ENCODE measurements around the gene RAB11FIP4.

RAB11FIP4 gene

DNA sequence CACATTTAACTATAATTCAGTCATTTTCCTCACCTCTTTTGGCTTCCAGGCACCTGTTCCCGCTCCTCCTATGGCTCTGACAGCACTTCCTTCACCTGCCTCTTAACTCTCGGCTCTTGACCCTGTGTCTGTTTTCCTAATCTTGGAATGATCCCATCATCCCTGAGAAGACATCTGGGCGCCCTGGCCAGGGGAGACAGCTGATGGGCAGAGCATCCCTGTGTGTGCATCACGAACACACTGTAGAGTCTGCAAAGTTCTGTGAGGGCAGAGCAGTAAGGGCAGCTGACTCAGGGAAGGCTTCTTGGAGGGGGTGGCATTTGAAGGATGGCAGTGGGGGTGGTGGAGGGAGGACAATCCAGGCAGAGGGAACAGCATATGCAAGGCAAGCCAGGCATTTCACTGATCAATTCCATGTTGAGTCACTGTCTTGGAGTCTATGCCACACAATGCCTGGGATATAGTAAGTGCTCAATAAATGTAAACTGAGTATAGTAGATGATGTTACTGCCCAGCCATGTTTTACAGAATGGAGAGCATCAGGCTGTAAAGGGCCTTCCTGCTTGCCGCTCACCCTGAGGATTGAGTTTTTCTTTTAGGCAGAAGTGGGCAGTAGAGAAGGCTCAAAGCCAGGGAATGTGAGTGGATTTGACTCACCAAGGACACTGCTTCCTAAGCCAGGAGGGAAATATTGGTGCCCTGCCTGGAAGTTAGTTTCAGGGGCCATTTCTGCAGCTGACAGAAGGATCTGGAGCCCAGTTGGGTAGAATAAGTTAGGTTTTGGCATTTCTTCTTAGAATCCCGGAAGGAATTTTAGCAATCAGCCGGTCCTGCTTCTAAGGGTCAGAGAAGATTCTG lies 5.8 kb upstream of the RAB11FIP4 start:
- DNase-seq (ENCODE audit: low read depth in 2 of 3, low spot score in 2 of 3), result no peak

DNA sequence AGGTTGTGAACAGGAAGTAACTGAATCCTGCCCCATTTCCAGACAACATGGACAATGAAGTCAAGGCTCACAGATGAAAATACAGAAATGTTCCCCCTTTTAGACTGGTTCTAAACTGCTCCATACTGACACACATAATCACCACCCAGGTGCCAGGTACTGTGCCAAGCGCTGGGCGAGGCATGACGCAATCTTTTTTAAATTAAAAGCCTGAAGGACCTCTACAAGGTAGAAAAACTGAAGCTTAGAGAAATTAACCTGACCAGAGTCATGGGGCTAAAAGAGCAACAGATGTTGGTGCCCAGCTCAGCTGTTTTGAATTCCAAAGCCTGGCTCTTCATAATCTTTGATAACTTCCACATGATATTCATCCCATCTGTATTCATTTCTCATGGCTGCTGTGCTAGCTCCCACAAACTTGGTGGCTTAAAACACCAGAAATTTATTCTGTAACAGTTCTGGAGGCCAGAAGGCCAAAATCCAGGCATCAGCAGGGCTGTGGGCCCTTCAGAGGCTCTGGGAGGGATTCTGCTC lies 4.9 kb upstream of the RAB11FIP4 start:
- DNase-seq (ENCODE audit: low read depth in 2 of 3, low spot score in 2 of 3), result no peak

DNA sequence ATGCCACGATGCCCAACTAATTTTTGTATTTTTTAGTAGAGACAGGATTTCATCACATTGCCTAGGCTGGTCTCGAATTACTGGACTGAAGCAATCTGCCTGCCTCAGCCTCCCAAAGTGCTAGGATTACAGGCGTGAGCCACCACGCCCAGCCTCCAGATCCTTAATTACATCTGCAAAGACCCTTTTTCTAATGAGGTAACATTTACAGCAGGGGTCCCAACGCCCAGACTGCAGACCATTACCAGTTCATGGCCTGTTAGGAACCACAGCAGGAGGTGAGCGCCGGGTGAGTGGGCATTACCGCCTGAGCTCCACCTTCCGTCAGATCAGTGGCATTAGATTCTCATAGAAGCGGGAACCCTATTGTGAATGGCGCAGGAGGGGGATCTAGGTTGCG lies 4.0 kb upstream of the RAB11FIP4 start:
- DNase-seq (ENCODE audit: low read depth in 2 of 3, low spot score in 2 of 3), result no peak

DNA sequence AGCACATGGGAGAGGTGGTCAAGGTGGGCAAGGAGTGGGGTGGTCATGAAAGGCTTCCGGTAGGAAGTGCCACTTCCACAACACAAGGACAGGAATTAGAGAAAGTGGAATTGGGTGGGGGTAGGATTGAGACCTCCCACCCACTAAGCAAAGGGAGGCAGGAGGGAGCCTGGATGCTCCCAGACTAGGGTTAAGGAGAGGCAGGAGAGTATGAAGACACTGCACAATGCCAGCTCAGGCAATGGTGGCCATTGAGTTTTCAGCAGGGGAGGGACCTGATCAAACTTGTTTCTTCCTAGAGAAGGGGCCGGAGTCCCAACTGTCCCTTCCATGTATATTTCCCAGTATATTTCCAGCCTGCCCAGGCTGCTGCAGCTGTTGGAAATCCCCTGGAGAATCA lies 3.1 kb upstream of the RAB11FIP4 start:
- no peak for DNase-seq (ENCODE audit: low read depth in 2 of 3, low spot score in 2 of 3)

DNA sequence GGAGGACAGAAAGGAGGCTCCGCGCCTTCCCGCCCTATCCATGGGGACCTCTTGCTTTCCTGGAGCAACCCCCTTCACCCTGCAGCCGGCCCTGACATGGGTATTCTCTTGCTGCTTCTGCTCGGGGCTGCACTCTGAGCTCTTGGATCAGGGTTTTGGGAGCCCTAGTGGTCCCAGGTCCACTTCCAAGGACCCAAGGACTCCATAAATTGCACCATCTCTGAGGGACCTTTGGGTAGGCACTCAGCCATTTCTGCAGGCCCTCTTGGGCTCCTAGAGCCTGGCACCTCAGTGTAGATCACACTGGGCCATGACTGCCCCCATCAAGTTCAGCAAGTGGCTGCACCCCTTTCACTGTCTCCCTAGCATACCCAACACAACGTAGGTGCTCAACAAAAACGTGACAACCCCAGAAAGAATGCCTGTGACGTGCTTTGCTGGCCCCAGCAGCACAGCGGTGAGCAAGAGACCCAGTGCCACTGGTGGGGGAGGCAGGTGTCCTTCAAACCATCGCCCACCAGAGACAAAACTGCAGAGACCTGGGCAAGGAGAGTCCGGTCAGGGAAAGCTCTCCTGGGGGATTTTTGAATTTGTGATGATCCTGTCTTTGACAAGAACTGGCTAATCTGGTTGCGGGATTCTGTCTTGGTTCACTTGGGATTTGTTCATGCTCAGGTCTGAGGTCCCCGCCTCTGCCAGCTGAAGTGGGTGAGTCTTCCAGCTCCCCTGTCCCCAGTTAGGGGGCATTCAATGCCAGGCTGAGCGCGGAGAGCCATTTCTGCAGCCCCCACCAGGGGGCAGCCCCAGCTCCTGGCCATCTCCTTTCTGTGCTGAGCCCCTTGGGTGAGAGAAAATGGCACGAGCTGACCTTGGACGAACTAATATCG lies 2.5 kb upstream of the RAB11FIP4 start:
- peak in 1 of 3 experiments; percentile 22 for DNase-seq (ENCODE audit: low read depth in 2 of 3, low spot score in 2 of 3)

DNA sequence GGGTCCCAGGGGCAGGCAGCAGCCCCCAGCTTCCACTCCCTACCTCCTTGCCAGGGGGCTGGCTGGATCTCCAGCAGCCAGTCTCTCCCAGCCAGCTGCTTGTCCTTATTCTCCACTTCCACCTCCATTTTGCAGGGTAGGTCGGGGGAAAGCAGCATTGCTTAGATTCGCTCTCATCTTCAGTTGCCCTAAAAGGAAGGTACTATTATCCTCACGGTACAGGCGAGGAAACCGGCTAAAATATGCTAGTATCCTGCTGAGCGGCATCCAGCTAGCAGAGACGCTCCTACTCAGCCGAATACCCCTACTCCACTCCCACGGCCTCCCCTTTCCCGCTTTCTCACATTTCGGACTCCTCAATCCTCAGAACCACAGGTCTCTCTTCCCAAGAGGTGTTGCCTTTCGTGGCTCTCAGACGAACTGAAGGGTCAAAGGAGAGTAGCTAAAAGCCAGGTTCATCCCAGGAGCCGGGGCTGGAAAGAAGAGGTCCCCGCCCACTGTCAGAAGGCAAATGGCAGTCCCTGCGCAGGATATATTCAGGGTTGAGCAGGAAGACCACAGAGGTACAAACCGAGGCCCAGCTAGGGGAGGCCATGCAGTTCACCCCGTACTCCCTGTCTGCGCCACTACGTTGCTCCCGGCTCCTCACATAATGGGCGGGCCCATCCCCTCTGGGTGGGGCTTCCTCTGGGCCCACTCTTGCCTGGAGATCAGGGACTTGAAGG lies 1.7 kb upstream of the RAB11FIP4 start:
- no peak for DNase-seq (ENCODE audit: low read depth in 2 of 3, low spot score in 2 of 3)

DNA sequence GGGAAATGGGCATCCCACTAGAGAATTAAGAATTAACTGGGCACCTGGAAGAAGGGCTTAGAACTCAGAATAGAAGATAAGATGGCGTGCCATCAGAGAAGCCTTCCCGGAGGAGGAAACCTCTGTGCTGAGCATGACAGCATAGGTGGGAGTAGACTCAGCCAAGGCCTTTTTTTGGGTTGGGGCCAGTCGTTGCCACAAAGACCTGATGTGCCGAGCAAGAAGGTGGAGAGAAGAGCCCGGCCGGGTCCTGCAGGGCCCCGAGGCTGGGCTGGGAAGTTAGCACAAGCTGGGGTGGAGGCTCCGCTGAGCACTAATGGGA lies 1.1 kb upstream of the RAB11FIP4 start:
- DNase-seq (ENCODE audit: low read depth in 2 of 3, low spot score in 2 of 3), result no peak

DNA sequence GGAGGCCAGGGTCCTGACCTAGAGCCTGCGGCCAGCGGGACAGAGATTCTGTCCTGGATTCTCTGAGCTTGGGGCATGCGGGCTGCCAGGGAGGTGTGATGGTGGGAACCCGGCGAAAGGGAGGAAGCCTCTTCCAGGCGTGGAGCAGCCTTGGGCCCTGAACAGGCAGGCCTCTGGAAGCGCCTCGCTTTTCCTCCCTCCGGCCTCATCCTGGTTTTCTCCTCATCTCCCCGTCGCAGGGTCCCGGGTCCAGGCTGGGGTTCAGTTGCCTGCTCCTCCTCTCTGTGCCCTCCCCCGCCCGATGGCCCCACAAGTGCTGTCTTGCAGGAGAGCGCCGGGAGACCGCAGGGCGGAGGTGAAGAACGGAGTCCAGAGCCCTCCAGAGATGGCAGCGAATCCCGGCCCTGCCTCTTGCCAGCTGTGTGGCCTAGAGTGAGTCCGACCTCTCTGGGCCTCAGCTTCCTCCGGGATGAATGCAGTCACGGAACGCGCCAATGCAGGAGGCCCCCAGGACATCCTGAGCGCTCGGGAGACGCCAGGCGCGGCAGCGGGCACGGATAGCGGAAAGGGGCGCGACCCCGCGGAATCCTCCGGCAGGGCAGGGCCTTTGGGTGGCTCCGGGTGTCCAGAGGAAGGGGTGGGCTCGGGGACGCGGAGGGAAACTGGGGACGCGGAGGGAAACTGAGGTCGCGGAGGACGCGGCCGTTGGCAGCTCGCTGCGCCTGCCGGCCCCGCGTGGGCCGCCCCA lies 553 bp upstream of the RAB11FIP4 start:
- no peak for DNase-seq (ENCODE audit: low read depth in 2 of 3, low spot score in 2 of 3)

DNA sequence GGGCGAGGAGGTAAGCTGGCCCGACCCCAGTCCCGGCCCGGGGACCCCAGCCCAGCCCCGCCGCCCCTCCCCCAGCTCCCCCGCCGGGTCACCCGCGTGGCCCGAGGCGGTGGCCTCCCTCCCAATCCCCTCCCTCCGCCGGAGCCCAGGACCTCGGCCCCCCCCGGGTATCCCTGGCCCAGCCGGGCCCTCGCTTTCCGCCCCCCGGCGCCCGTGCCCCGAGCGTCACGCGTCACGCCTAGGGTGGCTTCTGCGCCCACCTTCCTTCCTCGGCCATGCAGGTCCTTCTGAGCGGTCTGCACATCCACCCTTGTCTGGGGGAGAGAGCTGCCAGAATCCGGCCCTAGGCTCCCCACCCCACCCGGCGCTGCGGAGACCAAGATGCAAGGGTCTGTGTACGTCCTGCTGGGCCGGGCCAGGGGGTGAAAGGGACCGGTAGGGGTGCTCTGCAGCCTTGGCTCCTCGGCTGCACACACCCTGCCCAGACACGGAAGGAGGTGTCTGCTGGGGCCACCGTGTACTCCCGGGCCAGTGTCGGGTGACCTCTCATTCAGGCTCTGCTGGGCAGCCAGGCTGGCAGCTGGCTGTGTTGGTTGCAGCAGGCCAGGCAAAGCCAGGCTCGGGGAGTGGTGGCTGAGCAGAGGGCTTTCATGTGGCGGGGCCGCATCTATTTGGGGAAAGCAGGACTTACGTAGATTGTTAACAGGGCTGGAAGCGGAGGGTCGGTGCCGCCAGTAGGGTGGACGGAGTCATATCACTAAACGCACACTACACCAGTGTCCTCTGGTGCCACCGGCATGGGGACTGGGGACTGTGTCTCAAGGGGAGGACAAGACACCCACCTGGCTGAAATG lies 754 bp downstream of the RAB11FIP4 start:
- DNase-seq (ENCODE audit: low read depth in 2 of 3, low spot score in 2 of 3), result no peak

DNA sequence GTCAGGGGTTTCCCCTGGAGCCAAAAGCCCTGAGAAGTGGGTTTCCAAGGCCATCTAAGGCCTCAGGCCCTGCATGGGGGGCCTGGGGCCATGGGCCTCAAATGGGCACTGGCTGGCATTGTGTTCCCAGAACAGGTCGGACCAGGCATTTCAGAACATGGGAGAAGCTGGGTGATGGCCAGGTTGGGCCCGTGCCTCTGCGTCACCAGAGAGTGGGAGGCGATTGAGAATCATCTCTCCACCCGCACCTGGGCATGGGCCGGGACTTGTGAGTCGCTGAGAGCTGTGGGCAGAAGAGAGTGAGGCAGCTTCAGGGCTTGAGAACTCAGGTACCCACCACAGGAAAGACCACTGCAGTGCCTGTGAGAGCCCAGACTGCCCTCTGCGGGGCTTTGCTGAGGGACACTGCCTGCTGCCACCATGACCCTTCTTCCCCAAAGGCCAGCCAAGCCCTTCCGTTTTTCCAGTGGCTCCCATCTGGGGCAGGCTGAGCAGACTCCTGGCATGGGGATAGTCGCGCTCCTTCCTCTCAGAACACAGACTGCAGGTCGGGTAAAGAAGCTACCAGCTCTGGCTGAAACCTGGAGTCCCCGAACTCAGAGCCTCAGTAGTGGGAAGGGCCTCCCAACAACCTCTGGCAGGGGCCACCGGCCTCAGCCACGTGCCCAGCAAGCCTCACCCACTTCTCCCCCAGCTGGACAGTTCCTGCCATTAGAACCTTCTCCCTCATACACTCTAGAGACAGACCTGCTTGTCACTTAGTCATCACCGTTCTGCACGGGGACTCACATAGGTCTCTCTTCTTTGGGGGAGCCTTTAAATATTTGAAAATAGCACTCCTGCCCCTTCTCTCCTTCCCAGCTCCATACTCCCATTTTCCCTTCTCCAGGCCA lies 1.6 kb downstream of the RAB11FIP4 start:
- DNase-seq (ENCODE audit: low read depth in 2 of 3, low spot score in 2 of 3), result no peak

DNA sequence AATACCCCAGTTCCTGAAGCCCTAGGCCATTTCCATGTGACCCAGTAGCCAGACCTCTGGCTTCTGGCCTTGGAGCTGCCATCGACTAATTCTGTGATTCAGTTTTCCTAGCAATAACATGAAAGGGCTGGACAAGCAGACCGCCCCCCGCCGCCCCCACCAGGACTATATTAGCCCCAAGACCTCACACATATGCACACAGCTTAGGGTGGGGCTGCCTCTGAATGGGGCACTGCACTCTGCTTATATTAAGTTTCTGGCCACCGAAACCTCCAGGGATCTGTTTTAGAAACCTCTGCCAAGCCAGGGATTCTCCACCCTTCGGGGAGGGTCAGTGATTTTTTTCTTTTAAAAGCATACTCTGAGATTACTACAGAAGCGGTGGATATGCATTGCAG lies 2.3 kb downstream of the RAB11FIP4 start:
- no peak for DNase-seq (ENCODE audit: low read depth in 2 of 3, low spot score in 2 of 3)

DNA sequence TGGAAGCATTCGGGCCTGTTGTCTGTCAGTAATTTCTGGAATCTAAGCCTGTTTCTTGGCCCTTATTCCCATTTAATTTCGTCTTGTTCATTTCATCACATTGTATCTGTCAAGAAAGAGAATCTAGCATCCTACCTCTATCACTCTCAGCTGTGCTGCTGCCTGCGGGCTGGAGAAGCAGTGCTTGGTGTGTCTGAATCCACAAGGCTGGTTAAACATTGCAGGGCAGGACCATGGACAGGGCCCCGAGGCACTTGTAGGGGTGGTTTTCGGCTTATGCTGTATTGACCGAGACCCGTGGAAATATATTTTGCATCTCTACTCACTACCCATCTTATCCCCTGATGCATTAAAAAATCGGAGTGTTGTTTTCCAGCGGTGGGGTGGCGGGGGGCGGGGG lies 3.1 kb downstream of the RAB11FIP4 start:
- no peak for DNase-seq (ENCODE audit: low read depth in 2 of 3, low spot score in 2 of 3)

DNA sequence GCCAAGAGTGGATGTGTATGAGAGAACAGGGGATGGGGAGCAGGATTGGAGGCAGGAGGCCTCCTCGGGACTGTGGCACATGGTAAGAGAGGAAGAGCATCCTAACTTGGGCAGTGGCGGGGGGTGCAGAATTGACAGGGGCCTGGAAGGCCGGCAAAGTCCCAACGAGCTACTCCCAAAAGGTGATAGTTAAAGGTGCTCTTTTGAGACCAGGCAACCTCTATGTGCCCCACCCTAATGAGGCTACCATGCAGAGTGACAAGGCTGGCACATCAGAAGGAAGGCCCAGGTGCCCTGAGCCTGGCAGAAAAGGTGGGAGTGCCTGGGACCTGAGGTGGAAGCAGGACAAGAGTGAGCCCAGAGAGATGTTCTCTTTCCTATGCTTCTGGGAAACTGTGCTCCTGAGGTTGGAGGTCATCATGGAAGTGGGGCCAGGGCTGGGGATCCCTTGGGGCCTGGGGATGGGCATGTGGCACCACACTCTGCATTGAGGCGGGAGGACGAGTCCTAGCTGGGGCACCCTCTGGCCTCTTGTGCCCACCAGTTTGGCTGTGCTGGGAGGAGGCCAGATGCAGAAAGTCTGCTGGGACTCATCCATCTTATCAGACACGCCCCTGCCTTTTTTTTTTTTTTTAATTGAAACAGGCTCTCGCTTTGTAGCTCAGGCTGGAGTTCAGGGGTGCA lies 5.9 kb downstream of the RAB11FIP4 start:
- no peak for DNase-seq (ENCODE audit: low read depth in 2 of 3, low spot score in 2 of 3)

DNA sequence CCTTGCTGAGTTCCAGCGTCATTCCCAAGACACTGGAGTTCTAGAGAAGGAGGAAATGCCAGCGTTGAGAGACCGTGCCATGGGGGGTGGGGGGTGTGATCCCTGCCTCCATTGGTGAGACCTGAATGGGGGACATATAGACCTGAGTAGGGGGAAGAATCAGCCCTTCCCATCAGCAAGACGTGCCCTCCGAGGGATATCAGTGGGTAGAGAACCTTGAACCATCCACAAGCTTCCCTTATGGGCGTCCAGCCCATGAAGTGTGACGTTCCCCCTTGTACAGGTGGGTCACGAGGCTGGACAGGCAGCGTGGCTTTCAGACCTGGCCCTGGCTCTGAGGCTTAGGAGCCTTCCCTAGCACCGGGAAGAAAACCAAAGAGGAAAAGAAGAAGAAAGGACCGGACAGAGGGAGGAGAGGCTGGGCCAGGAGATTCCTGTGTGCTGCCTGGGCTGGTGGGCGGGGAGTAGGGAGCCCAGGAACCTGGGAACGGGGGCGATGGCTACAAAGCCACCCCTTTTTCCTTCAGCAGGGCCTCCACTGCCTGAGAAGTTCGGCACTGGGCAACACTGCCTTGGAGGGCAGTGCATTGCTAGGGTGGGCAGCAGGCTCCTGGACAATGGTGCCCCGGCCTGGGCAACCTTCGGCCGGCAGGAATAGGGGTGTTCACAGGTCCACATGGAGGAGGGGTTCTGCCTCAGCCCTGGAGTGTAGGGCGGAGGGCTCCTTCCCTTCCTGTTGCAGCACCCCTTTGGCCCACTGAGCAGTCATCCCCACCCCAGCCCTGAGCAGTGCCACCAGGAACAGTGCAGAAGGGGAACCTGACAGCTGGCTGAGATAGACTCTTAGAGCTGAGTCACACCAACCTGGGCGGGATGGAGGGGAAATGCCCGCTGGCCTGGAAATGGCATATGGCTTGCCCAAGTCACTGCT lies 7.2 kb downstream of the RAB11FIP4 start:
- DNase-seq (ENCODE audit: low read depth in 2 of 3, low spot score in 2 of 3), result no peak

DNA sequence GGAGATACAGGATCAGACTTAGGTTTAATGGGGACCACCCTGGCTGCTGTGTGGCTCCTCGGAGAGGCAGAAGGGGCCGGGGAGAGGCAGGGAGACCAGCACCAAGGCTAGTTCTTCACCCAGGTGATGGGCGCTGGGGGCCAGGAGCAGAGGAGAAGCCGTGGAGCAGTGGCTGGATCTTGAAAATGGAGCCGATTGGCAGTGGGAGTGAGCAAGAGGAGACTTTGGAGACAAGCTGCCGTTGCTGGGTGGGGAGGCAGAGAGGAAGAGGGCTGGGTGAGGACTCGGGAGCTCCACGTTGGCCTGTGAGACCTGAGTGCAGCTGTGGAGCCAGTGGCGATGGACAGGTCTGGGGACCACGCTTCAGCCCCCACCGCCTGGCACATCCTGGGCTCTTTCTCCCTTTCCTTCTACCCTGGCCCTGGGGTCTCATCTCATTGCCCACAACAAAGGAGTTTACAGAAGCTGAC lies 9.0 kb downstream of the RAB11FIP4 start:
- no peak for DNase-seq (ENCODE audit: low read depth in 2 of 3, low spot score in 2 of 3)

DNA sequence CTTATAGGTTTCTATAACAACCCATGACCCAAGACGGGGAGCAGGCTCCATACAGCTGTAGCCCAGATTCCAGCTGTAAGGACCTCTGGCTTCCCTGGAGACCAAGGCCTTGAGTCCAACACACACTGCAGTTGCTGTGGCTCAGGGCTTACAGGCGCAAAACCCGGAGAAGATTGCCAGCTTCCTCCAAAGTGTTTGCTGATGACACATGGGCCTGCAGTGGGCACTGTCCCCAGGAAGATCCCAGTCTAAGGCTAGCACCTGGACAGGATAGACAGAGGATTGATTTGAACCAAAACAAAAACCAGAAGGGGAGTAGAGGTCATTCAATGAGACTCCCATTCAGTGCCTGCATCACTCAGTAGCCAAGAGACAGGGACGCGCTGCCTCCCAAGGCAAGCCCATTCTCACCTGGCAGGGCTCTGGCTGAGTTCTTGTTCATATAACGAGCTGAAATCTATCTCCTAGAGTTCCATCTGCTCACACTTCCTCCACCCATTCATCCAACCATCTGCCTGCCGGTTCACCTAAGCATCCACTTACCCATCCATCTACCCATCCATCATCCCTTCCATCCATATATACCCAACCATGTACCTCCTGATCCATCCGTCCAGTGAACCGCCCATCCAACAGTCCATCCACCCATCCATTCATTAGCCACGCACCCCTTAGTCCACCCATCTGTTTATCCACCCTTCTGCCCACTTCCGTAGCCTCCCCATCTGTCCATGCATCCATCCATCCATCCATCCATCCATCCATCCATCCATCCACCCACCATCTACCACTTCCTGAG lies 10.2 kb downstream of the RAB11FIP4 start:
- no peak for DNase-seq (ENCODE audit: low read depth in 2 of 3, low spot score in 2 of 3)
